K562 (cell line): Measurements from ENCODE around the gene MPRIP. TPM values are rescaled to one million over a fixed set of nuclear protein-coding genes. Genes with fewer than 3 reads are reported as not detected.
A peak's percentile ranks its signal among the peaks of the same experiment; 100 is the strongest.

Source experiments
- ATAC-seq: fragments of 200-7000 bp; cut with Tn5 transposase; 3 replicates; pipeline ENCODE4 v1.9.1; 2020; ENCODE audit warnings: moderate library complexity
- BruUV-seq: library from RNA; stranded (reverse); fragments of 400-500 nt; replicated peaks from 2 replicates; lab custom pipeline; 2021; lab: Mats Ljungman, UMichigan
- CTCF ChIA-PET: fragments of 300-600 bp; formaldehyde crosslinking; extraction: SDS; loops from one replicate; lab custom pipeline; 2021; ENCODE audit warnings: low intra/inter-chr PET ratio; lab: Yijun Ruan, JAX
- POLR2A ChIA-PET: fragments of 300-600, 350-650 bp; sonication (Branson Sonifier 250); formaldehyde crosslinking; extraction: SDS; loops from one replicate; lab custom pipeline; 2021; ENCODE audit warnings: antibody characterized with exemption, inconsistent platforms; lab: Yijun Ruan, JAX
- DNase-seq, 4 experiments: peaks; one replicate each; pipeline versions ENCODE4 v3.0.0 to v3.0.0-alpha.2; 2011 to 2018; ENCODE audit warnings: low spot score in 3 of 4, mixed read lengths in 3 of 4; ENCODE audit errors: extremely low read depth in 1 of 4
- FAIRE-seq: peaks from 2 replicates; lab custom pipeline; 2011; peaks lifted over from hg19 to GRCh38; lab: Jason Lieb, UNC
- H2AFZ ChIP-seq: 2 replicates; pipeline ENCODE4 v1.6.0; 2011; ENCODE audit warnings: low read depth, low read length, control low read depth, inconsistent platforms
- H3K27ac ChIP-seq: fragments of 200-600 bp; 3 replicates; pipeline ENCODE4 v1.8.0; 2011; ENCODE audit warnings: low read depth, mild to moderate bottlenecking, control low read depth, inconsistent platforms, low read length, moderate library complexity, mixed read lengths; ENCODE audit errors: extremely low read depth
- H3K27me3 ChIP-seq, 2 experiments: fragments of 300-600 bp in 1 of 2; 2 replicates in 1 of 2; 3 replicates in 1 of 2; pipeline versions ENCODE4 v1.6.0 to v1.8.0; 2011; ENCODE audit warnings: inconsistent platforms in 2 of 2, low read length in 2 of 2, mild to moderate bottlenecking in 1 of 2, mixed read lengths in 1 of 2, moderate library complexity in 1 of 2; ENCODE audit not compliant: control insufficient read depth in 2 of 2, insufficient read depth in 2 of 2
- H3K36me3 ChIP-seq: fragments of 300-600 bp; 3 replicates; pipeline ENCODE4 v1.8.0; 2011; ENCODE audit warnings: mild to moderate bottlenecking, low read length, inconsistent platforms; ENCODE audit not compliant: control insufficient read depth, insufficient read depth
- H3K4me1 ChIP-seq, 2 experiments: fragments of 200-600 bp in 1 of 2; replicated peaks in 1 of 2; 2 replicates in 1 of 2; 3 replicates in 1 of 2; pipeline versions ENCODE4 v1.5.1 to v1.8.0; 2011; ENCODE audit warnings: inconsistent platforms in 2 of 2, low read length in 2 of 2, mild to moderate bottlenecking in 1 of 2, mixed read lengths in 1 of 2, moderate library complexity in 1 of 2; ENCODE audit not compliant: control insufficient read depth in 2 of 2, insufficient read depth in 2 of 2
- H3K4me2 ChIP-seq: 2 replicates; pipeline ENCODE4 v1.6.1; 2011; ENCODE audit warnings: low read length, control low read depth, inconsistent platforms, mixed read lengths; ENCODE audit not compliant: insufficient read depth
- H3K4me3 ChIP-seq: fragments of 200-600 bp; sonication (generic), shearing (Covaris generic); 2 replicates; pipeline ENCODE4 v1.5.1; 2016; ENCODE audit warnings: control low read depth, inconsistent platforms
- H3K79me2 ChIP-seq: fragments of 200-600 bp; 3 replicates; pipeline ENCODE4 v1.8.0; 2011; ENCODE audit warnings: low read length, inconsistent platforms; ENCODE audit not compliant: control insufficient read depth, insufficient read depth
- H3K9ac ChIP-seq, 2 experiments: 2 replicates each; pipeline versions ENCODE4 v1.6.0 to v1.6.1; 2011; ENCODE audit warnings: low read depth in 2 of 2, low read length in 2 of 2, control low read depth in 1 of 2, inconsistent platforms in 1 of 2, mild to moderate bottlenecking in 1 of 2, mixed read lengths in 1 of 2; ENCODE audit not compliant: insufficient read depth in 1 of 2
- H3K9me1 ChIP-seq: one replicate; pipeline ENCODE4 v1.6.0; 2011; ENCODE audit warnings: inconsistent platforms, mild to moderate bottlenecking, low read length, moderate library complexity; ENCODE audit not compliant: control insufficient read depth, insufficient read depth
- H3K9me3 ChIP-seq: replicated peaks from 2 replicates; pipeline ENCODE4 v1.5.1; 2011; ENCODE audit warnings: low read depth, low read length, inconsistent platforms; ENCODE audit not compliant: control insufficient read depth, insufficient read depth
- H4K20me1 ChIP-seq: replicated peaks from 2 replicates; pipeline ENCODE4 v1.6.1; 2011; ENCODE audit warnings: low read length, inconsistent platforms, mixed read lengths; ENCODE audit not compliant: control insufficient read depth, insufficient read depth
- NELFE ChIP-seq: IDR thresholded peaks from 2 replicates; pipeline ENCODE4 v1.6.1; 2011; ENCODE audit warnings: mild to moderate bottlenecking; ENCODE audit not compliant: insufficient read depth, insufficient read length
- SMAD1 ChIP-seq: fragments of 150-350 bp; IDR thresholded peaks from 2 replicates; pipeline ENCODE4 v1.6.1; 2014; ENCODE audit warnings: low read length, low read depth; ENCODE audit not compliant: partially characterized antibody
- TBP ChIP-seq: optimal IDR thresholded peaks from 2 replicates; pipeline ENCODE3; 2011; ENCODE audit warnings: low read depth, low read length, improper control_type of control experiment
- WGBS: fragments of 100-300 bp; shearing (Covaris generic); methylation state at CpG from one replicate; pipeline ENCODE4 v1.1.6; 2016; ENCODE audit warnings: low coverage, mixed read lengths; ENCODE audit not compliant: insufficient coverage; ENCODE audit errors: missing lambda C conversion rate; 5-methylcytosine and 5-hydroxymethylcytosine counted together
- in situ Hi-C: fragments of 300-500 bp; cut with MboI; formaldehyde crosslinking; loops from 4 replicates; pipeline ENCODE4 v1.15.0; 2018; ENCODE audit warnings: inconsistent platforms, mixed read lengths
- intact Hi-C: fragments of 100-400 bp; cut with micrococcal nuclease; formaldehyde crosslinking; loops from 2 replicates; pipeline ENCODE4 v1.14.2; 2022
- polyA plus RNA-seq, 8 experiments: library from polyadenylated mRNA; depleted of rRNA in 4 of 8; stranded (reverse) in 5 of 8; unstranded in 3 of 8; fragments of >200 nt; fragmentation: Nextera tagmentation in 2 of 8; fragmentation: Illumina TruSeq in 1 of 8; extraction: Ambion mirVana in 2 of 8; extraction: Trizol in 1 of 8; gene quantifications; 2 replicates each; pipeline versions ENCODE4 v1.2.1 to v1.2.3, GENCODE V29; 2011 to 2014; ENCODE audit warnings: inconsistent platforms in 1 of 8, missing spikeins in 1 of 8
- total RNA-seq, 7 experiments: library from RNA; depleted of rRNA in 6 of 7; stranded (reverse); fragments of >200 nt in 6 of 7; fragmentation: Illumina TruSeq in 2 of 7; extraction: Trizol in 2 of 7; gene quantifications; 2 replicates each; pipeline versions ENCODE4 v1.2.1 to v1.2.3, GENCODE V29; 2011 to 2021; ENCODE audit warnings: low replicate concordance in 1 of 7
- TF ChIP-seq, protein P1 (sequence below), 3 experiments: IDR thresholded peaks in 2 of 3; conservative IDR thresholded peaks in 1 of 3; 2 replicates each; pipeline ENCODE4 v1.5.1; 2011 to 2012; ENCODE audit warnings: low read length in 3 of 3, mild to moderate bottlenecking in 3 of 3, control low read depth in 2 of 3, improper control_type of control experiment in 1 of 3, inconsistent platforms in 1 of 3, low read depth in 1 of 3, mixed read lengths in 1 of 3, moderate library complexity in 1 of 3; ENCODE audit not compliant: insufficient read depth in 2 of 3

The MPRIP gene
- total and polyA plus RNA-seq, 9 of the 15 experiments (the other 6 are each of a cell fraction or from before 2014, with no cell fraction given), result 10.0 to 72.6 (median 30.1) TPM

DNA sequence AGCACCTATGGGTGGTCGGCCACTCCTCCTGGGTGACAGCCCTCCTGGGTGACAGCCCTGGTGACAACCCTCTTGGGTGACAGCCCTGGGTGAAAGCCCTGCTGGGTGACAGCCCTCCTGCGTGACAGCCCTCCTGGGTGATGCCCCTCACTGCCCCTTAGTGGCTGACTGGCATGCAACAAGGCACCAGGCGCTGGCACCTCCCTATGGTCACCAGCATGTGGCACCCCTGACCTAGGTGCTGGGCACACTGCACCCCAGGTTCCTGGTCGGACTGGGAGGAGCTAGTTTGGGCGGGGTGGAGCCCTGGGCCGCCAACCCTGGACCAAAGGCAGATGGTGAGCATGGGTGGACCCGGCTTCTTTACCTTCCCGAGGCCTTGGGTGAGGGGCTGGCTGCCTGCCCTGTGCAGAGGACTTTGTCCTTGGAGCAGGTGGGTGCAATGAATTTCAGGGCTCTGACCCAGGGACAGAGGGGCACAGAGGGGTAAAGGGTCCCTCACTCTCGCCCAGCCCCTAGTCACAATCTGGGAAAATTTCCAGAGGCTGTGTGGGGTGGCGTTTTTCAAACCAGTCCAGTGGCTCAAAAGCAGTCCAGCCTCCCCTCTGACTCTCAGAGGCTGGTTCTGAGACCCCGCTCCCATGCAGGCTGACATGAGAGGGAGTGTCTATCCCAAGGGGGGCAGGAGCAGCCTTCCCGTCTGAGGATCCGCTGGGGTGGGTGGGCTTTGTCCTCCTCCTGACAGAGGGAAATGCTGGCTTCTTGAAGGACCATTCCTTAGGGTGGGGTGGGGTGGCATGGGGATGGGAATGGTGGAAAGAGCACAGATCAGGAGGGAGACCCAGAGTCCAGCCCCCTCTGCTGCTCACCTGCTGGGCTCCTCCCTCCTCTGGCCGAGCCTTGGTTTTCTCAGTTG lies 44.5 kb upstream of the MPRIP start:
- intact Hi-C loops (no loop called here), in situ Hi-C loops (loop anchor here (25.0 kb wide), 1 partner anchor 640 kb away; no protein-coding TSS in a partner anchor)
- Histone ChIP-seq H3K36me3 (no peaks in the 10 kb centered on the region), H3K4me3 (no peak overlapping the region), H3K27ac (no peak overlapping the region), H3K27me3 (no peaks in the 10 kb centered on the region; a peak in 2 of 5 replicates), H4K20me1 (no peaks in the 10 kb centered on the region), H3K4me1 (peaks cover 0 to 11% of the 10 kb centered on the region in 2 experiments; a peak in 2 of 5 replicates), H3K9me1 (no peaks in the 10 kb centered on the region)
- CTCF ChIA-PET, result interaction anchor here (0.7 kb wide), 1 partner anchor 82 kb away, joined by 3 read pairs; no protein-coding TSS in a partner anchor
- 9% methylated on average over 12 of the region's 14 CpGs for WGBS
- DNase-seq, result no peak
- no peak for FAIRE-seq
- no peak for TF ChIP-seq TBP
- TF ChIP-seq, protein P1, sequence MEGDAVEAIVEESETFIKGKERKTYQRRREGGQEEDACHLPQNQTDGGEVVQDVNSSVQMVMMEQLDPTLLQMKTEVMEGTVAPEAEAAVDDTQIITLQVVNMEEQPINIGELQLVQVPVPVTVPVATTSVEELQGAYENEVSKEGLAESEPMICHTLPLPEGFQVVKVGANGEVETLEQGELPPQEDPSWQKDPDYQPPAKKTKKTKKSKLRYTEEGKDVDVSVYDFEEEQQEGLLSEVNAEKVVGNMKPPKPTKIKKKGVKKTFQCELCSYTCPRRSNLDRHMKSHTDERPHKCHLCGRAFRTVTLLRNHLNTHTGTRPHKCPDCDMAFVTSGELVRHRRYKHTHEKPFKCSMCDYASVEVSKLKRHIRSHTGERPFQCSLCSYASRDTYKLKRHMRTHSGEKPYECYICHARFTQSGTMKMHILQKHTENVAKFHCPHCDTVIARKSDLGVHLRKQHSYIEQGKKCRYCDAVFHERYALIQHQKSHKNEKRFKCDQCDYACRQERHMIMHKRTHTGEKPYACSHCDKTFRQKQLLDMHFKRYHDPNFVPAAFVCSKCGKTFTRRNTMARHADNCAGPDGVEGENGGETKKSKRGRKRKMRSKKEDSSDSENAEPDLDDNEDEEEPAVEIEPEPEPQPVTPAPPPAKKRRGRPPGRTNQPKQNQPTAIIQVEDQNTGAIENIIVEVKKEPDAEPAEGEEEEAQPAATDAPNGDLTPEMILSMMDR (IDR thresholded peaks at IDR 0.05 in 2 of 3, conservative IDR thresholded peaks at IDR 0.05 in 1 of 3; ENCODE audit: insufficient read depth in 2 of 3, low read depth in 1 of 3, low read length in 3 of 3), result peak in 1 of 3 experiments; percentile 23; a peak in 1 of 6 replicates
- TF ChIP-seq NELFE, result no peak
- no peak for TF ChIP-seq SMAD1
- TF ChIP-seq, all 486 proteins: peak for 1
- Histone ChIP-seq H3K9ac (no peak overlapping the region), H3K4me2 (no peak overlapping the region), H3K9me3 (no peaks in the 10 kb centered on the region), H3K79me2 (no peaks in the 10 kb centered on the region), H2AFZ (no peak overlapping the region)
- ATAC-seq, result no peak
- POLR2A ChIA-PET, result no interaction called here
- no TSS peak for BruUV-seq
